Ovary (tissue), 3 donors: ENCODE results near the gene KCNK5.

Source experiments
- CTCF ChIP-seq, 3 donors: fragments of 450-650 bp in 2 of 3; fragments of 200-600 bp in 1 of 3; IDR thresholded peaks; one replicate each; pipeline versions ENCODE4 v1.5.1 to v1.8.0; 2016 to 2022; ENCODE audit warnings: antibody characterized with exemption in 3 of 3, mild to moderate bottlenecking in 1 of 3
- POLR2A ChIP-seq: fragments of 450-650 bp; IDR thresholded peaks from one replicate; pipeline ENCODE4 v1.6.1; 2017; ENCODE audit warnings: antibody characterized with exemption, mild to moderate bottlenecking, moderate library complexity
- donor health status: DM: no; HTN: no; CAD: no.

GRCh38 chr6:39166189-39166911, 62.9 kb downstream of the KCNK5 start:
- TF ChIP-seq CTCF (IDR thresholded peaks at IDR 0.05) = peak; percentile 59 to 90 (median 77)
- no peak for TF ChIP-seq POLR2A
